Glutamatergic neuron (in vitro differentiated cells): ENCODE results near the gene RNF213. TPM values are rescaled to one million over a fixed set of nuclear protein-coding genes. Genes with fewer than 3 reads are reported as not detected.

Source experiments
- DNase-seq: peaks from one replicate; pipeline ENCODE4 v3.0.0; 2022
- H3K27ac Mint-ChIP-seq: one replicate; pipeline ENCODE4 v1.8.0; 2020; ENCODE audit warnings: mild to moderate bottlenecking, mixed read lengths, inconsistent platforms; ENCODE audit not compliant: unreplicated experiment
- H3K27me3 Mint-ChIP-seq: one replicate; pipeline ENCODE4 v1.8.0; 2020; ENCODE audit warnings: mild to moderate bottlenecking, moderate library complexity, mixed read lengths, inconsistent platforms; ENCODE audit not compliant: unreplicated experiment
- H3K36me3 Mint-ChIP-seq: one replicate; pipeline ENCODE4 v1.8.0; 2020; ENCODE audit warnings: mild to moderate bottlenecking, mixed read lengths, inconsistent platforms; ENCODE audit not compliant: unreplicated experiment
- H3K4me1 Mint-ChIP-seq: one replicate; pipeline ENCODE4 v1.8.0; 2020; ENCODE audit warnings: mild to moderate bottlenecking, low read depth, mixed read lengths, inconsistent platforms; ENCODE audit not compliant: unreplicated experiment
- H3K4me3 Mint-ChIP-seq: one replicate; pipeline ENCODE4 v1.8.0; 2020; ENCODE audit warnings: mild to moderate bottlenecking, mixed read lengths, inconsistent platforms; ENCODE audit not compliant: unreplicated experiment
- H3K9me3 Mint-ChIP-seq: one replicate; pipeline ENCODE4 v1.8.0; 2020; ENCODE audit warnings: mild to moderate bottlenecking, moderate library complexity, mixed read lengths, inconsistent platforms; ENCODE audit not compliant: unreplicated experiment
- CTCF ChIP-seq: fragments of 200-600 bp; sonication (generic); IDR thresholded peaks from one replicate; pipeline ENCODE4 v1.5.0; 2021; ENCODE audit not compliant: partially characterized antibody, unreplicated experiment
- total RNA-seq: library from RNA; stranded (reverse); fragmentation: NEBNext Ultra II Directional; extraction: Animal tissue kit (Norgen Biotek cat#: 25700); gene quantifications from one replicate; pipeline ENCODE4 v1.2.1, GENCODE V29; 2021; ENCODE audit not compliant: unreplicated experiment

The RNF213 gene
- total RNA-seq, 1 donor from 2014 or later: 34.7 TPM

DNA sequence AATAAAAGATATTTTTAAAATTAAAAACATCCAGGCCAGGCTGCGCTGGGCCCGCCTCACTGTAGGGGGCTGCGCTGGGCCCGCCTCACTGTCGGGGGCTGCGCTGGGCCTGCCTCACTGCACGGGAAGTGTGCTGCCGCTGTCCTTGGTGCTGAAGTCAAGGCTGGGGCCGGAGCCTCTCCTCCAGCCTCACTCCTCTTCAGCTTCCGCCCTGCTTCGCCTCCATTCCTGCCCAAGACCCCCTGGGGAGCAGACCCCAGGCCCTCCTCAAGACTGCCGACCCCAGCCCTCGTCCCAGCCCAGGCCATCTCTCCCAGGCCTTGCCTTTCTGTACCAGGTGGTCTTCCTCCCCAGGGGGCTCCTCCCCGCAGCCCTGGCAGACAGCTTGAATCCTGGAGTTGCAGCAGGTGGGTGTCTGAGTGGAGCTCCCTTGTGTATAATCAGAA lies 180.5 kb downstream of the RNF213 start:
- H3K27me3 Mint-ChIP-seq: peaks cover 7% of the 10 kb centered on the region
- no peak overlapping the region for H3K4me3 Mint-ChIP-seq
- no peak for DNase-seq
- peaks cover 25% of the 10 kb centered on the region for H3K4me1 Mint-ChIP-seq
- peaks cover 2% of the 10 kb centered on the region for H3K9me3 Mint-ChIP-seq
- no peak overlapping the region for H3K27ac Mint-ChIP-seq
- peaks cover 2% of the 10 kb centered on the region for H3K36me3 Mint-ChIP-seq
- no peak for TF ChIP-seq CTCF

- no peak for TF ChIP-seq CTCF
- H3K36me3 Mint-ChIP-seq: no peaks in the 10 kb centered on the region
- peaks cover 6% of the 10 kb centered on the region for H3K27me3 Mint-ChIP-seq
- peaks cover 2% of the 10 kb centered on the region for H3K9me3 Mint-ChIP-seq
- H3K4me3 Mint-ChIP-seq: no peak overlapping the region
- no peak overlapping the region for H3K27ac Mint-ChIP-seq
- peaks cover 25% of the 10 kb centered on the region for H3K4me1 Mint-ChIP-seq
- DNase-seq: peak; percentile 16
Observed at GRCh38 chr17:80441598-80442322, 181.1 kb downstream of the RNF213 start.

DNA sequence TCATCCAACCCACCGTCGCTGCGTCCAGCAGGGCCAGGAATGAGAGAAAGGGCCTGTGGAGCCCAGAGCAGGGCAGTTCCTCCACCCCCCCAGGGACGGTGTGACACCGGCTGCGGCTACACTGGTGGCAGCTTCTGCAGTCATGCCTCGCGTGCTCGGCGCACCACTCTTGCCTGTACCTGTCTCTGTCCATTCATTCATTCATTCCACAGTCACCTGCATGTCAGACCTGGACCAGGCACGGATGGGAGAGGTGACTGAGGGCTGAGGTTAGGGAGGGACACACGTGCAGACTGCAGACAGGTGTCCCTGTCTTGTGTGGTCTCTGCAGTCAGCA lies 181.6 kb downstream of the RNF213 start:
- H3K27ac Mint-ChIP-seq: peak overlapping the region; percentile 28

GRCh38 chr17:80442764-80443163 lies 182.1 kb downstream of the RNF213 start:
- H3K4me3 Mint-ChIP-seq: peak overlapping the region; percentile 18
- DNase-seq: no peak
- no peak for TF ChIP-seq CTCF
- H3K27me3 Mint-ChIP-seq: peaks cover 7% of the 10 kb centered on the region
- no peaks in the 10 kb centered on the region for H3K36me3 Mint-ChIP-seq
- H3K4me1 Mint-ChIP-seq: peaks cover 25% of the 10 kb centered on the region
- H3K9me3 Mint-ChIP-seq: peaks cover 4% of the 10 kb centered on the region
- H3K27ac Mint-ChIP-seq: no peak overlapping the region

More for the DNA sequence above, 181.6 kb downstream of the RNF213 start:
- Mint-ChIP-seq H3K4me3 (no peak overlapping the region), H3K36me3 (no peaks in the 10 kb centered on the region), H3K9me3 (peaks cover 4% of the 10 kb centered on the region), H3K4me1 (peaks cover 25% of the 10 kb centered on the region), H3K27me3 (peaks cover 7% of the 10 kb centered on the region)
- DNase-seq: no peak
- no peak for TF ChIP-seq CTCF

- H3K4me1 Mint-ChIP-seq: peaks cover 25% of the 10 kb centered on the region
- H3K27me3 Mint-ChIP-seq: peaks cover 7% of the 10 kb centered on the region
- no peak for DNase-seq
- H3K27ac Mint-ChIP-seq: no peak overlapping the region
- no peaks in the 10 kb centered on the region for H3K36me3 Mint-ChIP-seq
- no peak for TF ChIP-seq CTCF
- peaks cover 4% of the 10 kb centered on the region for H3K9me3 Mint-ChIP-seq
- H3K4me3 Mint-ChIP-seq: no peak overlapping the region
Observed at GRCh38 chr17:80443498-80443897, 182.8 kb downstream of the RNF213 start.
